Adrenal gland (tissue), 19 donors: Measurements from ENCODE around the gene NUP62. TPM values are rescaled to one million over a fixed set of nuclear protein-coding genes. Genes with fewer than 3 reads are reported as not detected.

Experiments
- DNase-seq, 7 donors: peaks; one replicate each; pipeline ENCODE4 v3.0.0-alpha.2; 2019 to 2020
- H3K27ac ChIP-seq, 5 donors: fragments of 200-600 bp; sonication (generic) in 4 of 5; 1 replicate in 3 of 5; 2 replicates in 2 of 5; pipeline versions ENCODE4 v1.5.1 to v1.8.0; 2016 to 2020; ENCODE audit warnings: mild to moderate bottlenecking in 1 of 5
- H3K27me3 ChIP-seq: fragments of 200-600 bp; 2 replicates; pipeline ENCODE4 v1.8.0; 2021
- H3K36me3 ChIP-seq, 2 donors: fragments of 200-600 bp; replicated peaks in 1 of 2; 1 replicate in 1 of 2; 2 replicates in 1 of 2; pipeline versions ENCODE4 v1.5.1 to v1.8.0; 2018 to 2022
- H3K4me1 ChIP-seq, 2 donors: fragments of 200-600 bp; replicated peaks in 1 of 2; 1 replicate in 1 of 2; 2 replicates in 1 of 2; pipeline versions ENCODE4 v1.5.1 to v1.8.0; 2018 to 2021
- H3K4me3 ChIP-seq, 4 donors: fragments of 200-600 bp; sonication (generic) in 3 of 4; one replicate each; pipeline ENCODE4 v1.5.1; 2016 to 2018
- H3K9me3 ChIP-seq, 3 donors: fragments of 200-600 bp; sonication (generic) in 1 of 3; replicated peaks in 1 of 3; 1 replicate in 2 of 3; 2 replicates in 1 of 3; pipeline versions ENCODE4 v1.5.1 to v1.8.0; 2016 to 2021
- CTCF ChIP-seq, 6 experiments: fragments of 450-650 bp in 4 of 6; fragments of 200-600 bp in 2 of 6; sonication (generic) in 1 of 6; IDR thresholded peaks; 1 replicate in 5 of 6; 2 replicates in 1 of 6; pipeline versions ENCODE4 v1.5.1 to v1.8.0; 2016 to 2021; ENCODE audit warnings: antibody characterized with exemption in 6 of 6, mild to moderate bottlenecking in 2 of 6, moderate library complexity in 1 of 6
- POLR2A ChIP-seq, 2 donors: fragments of 450-650 bp; IDR thresholded peaks; one replicate each; pipeline ENCODE4 v1.6.1; 2017; ENCODE audit warnings: antibody characterized with exemption in 2 of 2, mild to moderate bottlenecking in 2 of 2, moderate library complexity in 1 of 2
- WGBS, 4 donors: extraction: QIAGEN DNeasy Blood & Tissue Kit in 2 of 4; methylation state at CpG; one replicate each; pipeline versions ENCODE4 v1.1.5 to v1.1.7; 2013 to 2017; 5-methylcytosine and 5-hydroxymethylcytosine counted together
- intact Hi-C, 2 donors: fragments of 100-400 bp; cut with DNase I; formaldehyde crosslinking; loops; one replicate each; pipeline versions ENCODE4 v1.14.1 to v1.15.0; 2022 to 2023
- long read RNA-seq, 10 donors: library from polyadenylated mRNA in 3 of 10; unstranded in 2 of 10; stranded (forward) in 1 of 10; transcript quantifications; one replicate each; pipeline ENCODE4 v2.0.0 and lab custom pipeline, GENCODE V29; 2021 to 2026
- polyA plus RNA-seq, 3 donors: library from polyadenylated mRNA; stranded (reverse); fragments of 200-250 nt in 2 of 3; fragments of 350-450 nt in 1 of 3; fragmentation: Illumina TruSeq in 1 of 3; extraction: RNeasy Lipid Tissue Mini Kit (QIAGEN cat#74804) in 1 of 3; gene quantifications; one replicate each; pipeline ENCODE4 v1.2.3, GENCODE V29; 2013 to 2014
- total RNA-seq, 9 donors: library from RNA; depleted of rRNA in 4 of 9; stranded (reverse); fragments of >200 nt in 4 of 9; fragments of 120-200 nt in 1 of 9; fragmentation: NEBNext Ultra II Directional in 1 of 9; extraction: Animal tissue kit (Norgen Biotek cat#: 25700) in 1 of 9; gene quantifications; one replicate each; pipeline versions ENCODE4 v1.1.0 to v1.2.4, GENCODE V29; 2013 to 2023
- donor health status: healthy with polysubstance abuse.
- donor health status: Bipolar disorder and iron deficiency.
- donor health status: DM: yes; HTN: yes; CAD: no.
- donor health status: DM: no; HTN: no; CAD: no.
- donor health status: DM: no; HTN: no; CAD: no.
- donor health status: DM: yes; HTN: yes; CAD: no.

NUP62 gene
- total RNA-seq (10 to 100 TPM; 29.3 to 71.8 (median 55.9) TPM), polyA plus RNA-seq (10 to 100 TPM; 26.4 to 47.8 (median 31.9) TPM)
- long read RNA-seq, donor 1, partial matches to known transcripts, result 16 of 24 reads
- long read RNA-seq, donor 1, other reads (novel, unspliced or antisense), result 0 of 24 reads
- long read RNA-seq, donor 2, partial matches to known transcripts, result 0 of 9 reads
- long read RNA-seq, donor 2, other reads (novel, unspliced or antisense), result 0 of 9 reads
- long read RNA-seq, donor 3, partial matches to known transcripts, result 0 of 6 reads
- long read RNA-seq, donor 3, other reads (novel, unspliced or antisense), result 0 of 6 reads
- long read RNA-seq, donor 4, transcript NUP62-202 (2 exons, 3,479 nt), result minor isoform, 5 of 32 reads
- long read RNA-seq, donor 4, transcript NUP62-211 (3 exons, 2,053 nt), result major isoform, 6 of 32 reads
- long read RNA-seq, donor 4, transcript NUP62-201 (3 exons, 2,870 nt), result major isoform, 6 of 32 reads
- long read RNA-seq, donor 4, partial matches to known transcripts, result 0 of 32 reads
- long read RNA-seq, donor 4, other reads (novel, unspliced or antisense), result 14 of 32 reads
- long read RNA-seq, donor 5, transcript NUP62-201 (3 exons, 2,870 nt), result major isoform, 51 of 163 reads
- long read RNA-seq, donor 5, transcript NUP62-202 (2 exons, 3,479 nt), result minor isoform, 40 of 163 reads
- long read RNA-seq, donor 5, transcript NUP62-216 (3 exons, 562 nt), result minor isoform, 6 of 163 reads
- long read RNA-seq, donor 5, transcript NUP62-211 (3 exons, 2,053 nt), result minor isoform, 28 of 163 reads
- long read RNA-seq, donor 5, partial matches to known transcripts, result 0 of 163 reads
- long read RNA-seq, donor 5, other reads (novel, unspliced or antisense), result 33 of 163 reads
- long read RNA-seq, donor 6, partial matches to known transcripts, result 0 of 16 reads
- long read RNA-seq, donor 6, other reads (novel, unspliced or antisense), result 6 of 16 reads
- long read RNA-seq, donor 7, partial matches to known transcripts, result 0 of 6 reads
- long read RNA-seq, donor 7, other reads (novel, unspliced or antisense), result 0 of 6 reads
- long read RNA-seq, donor 8, partial matches to known transcripts, result 0 of 12 reads
- long read RNA-seq, donor 8, other reads (novel, unspliced or antisense), result 0 of 12 reads
- long read RNA-seq, donor 9, transcript NUP62-202 (2 exons, 3,479 nt), result major isoform, 5 of 10 reads
- long read RNA-seq, donor 9, partial matches to known transcripts, result 0 of 10 reads
- long read RNA-seq, donor 9, other reads (novel, unspliced or antisense), result 0 of 10 reads
- long read RNA-seq, donor 10, transcript NUP62-201 (3 exons, 2,870 nt), result major isoform, 6 of 16 reads
- long read RNA-seq, donor 10, transcript NUP62-202 (2 exons, 3,479 nt), result major isoform, 6 of 16 reads
- long read RNA-seq, donor 10, partial matches to known transcripts, result 0 of 16 reads
- long read RNA-seq, donor 10, other reads (novel, unspliced or antisense), result 0 of 16 reads

GRCh38 chr19:49929121-49929610, at the start of gene NUP62, which contains the start of gene ATF5:
Gene NUP62, minus strand, starts transcription at chr19:49929504. Its CDS starts 19,697 bp downstream, at chr19:49909807.
Gene ATF5, plus strand, starts transcription at chr19:49929205. Its CDS starts 1,646 bp downstream, at chr19:49930851.
- Histone ChIP-seq H3K36me3 (peaks cover 0 to 17% of the 10 kb centered on the region in 2 donors), H3K27me3 (no peaks in the 10 kb centered on the region), H3K27ac (peak within 1 kb of the TSS; percentile 95 to 98 (median 96)), H3K4me3 (peak within 1 kb of the TSS; percentile 86 to 98 (median 96)), H3K9me3 (no peaks in the 10 kb centered on the region), H3K4me1 (peaks cover 16 to 24% of the 10 kb centered on the region in 2 donors)
- WGBS, 4 donors, result 0 to 5% (median 1%) methylated on average over 4 to 48 of the region's 48 CpGs
- TF ChIP-seq CTCF (IDR thresholded peaks at IDR 0.05) (no peak), POLR2A (IDR thresholded peaks at IDR 0.05) (no peak)
- DNase-seq, result peak; percentile 88 to 94 (median 92)
- intact Hi-C loops, result no loop called here

- DNase-seq, result no peak
- Histone ChIP-seq H3K4me3 (no peak overlapping the region), H3K9me3 (no peaks in the 10 kb centered on the region), H3K36me3 (peaks cover 0 to 5% of the 10 kb centered on the region in 2 donors), H3K27ac (no peak overlapping the region), H3K27me3 (no peaks in the 10 kb centered on the region), H3K4me1 (peaks cover 0 to 14% of the 10 kb centered on the region in 2 donors)
- TF ChIP-seq POLR2A (IDR thresholded peaks at IDR 0.05), result no peak
- TF ChIP-seq CTCF (IDR thresholded peaks at IDR 0.05), result no peak
- 74 to 80% (median 76%) methylated on average over 11 of the region's 11 CpGs for WGBS, 4 donors
- intact Hi-C loops, result loop anchor here in 1 of 2 donors (2.0 kb wide), 1 partner anchor 42 kb away; no protein-coding TSS in a partner anchor
Measured at GRCh38 chr19:49978324-49978723, 49.0 kb upstream of the NUP62 start.

GRCh38 chr19:49977881-49978280, 48.6 kb upstream of the NUP62 start:
- 84 to 94% (median 91%) methylated on average over 4 to 18 of the region's 18 CpGs for WGBS, 4 donors
- H3K4me3 ChIP-seq, result no peak overlapping the region
- H3K36me3 ChIP-seq, result peaks cover 0 to 5% of the 10 kb centered on the region in 2 donors
- H3K9me3 ChIP-seq, result no peaks in the 10 kb centered on the region
- no peak overlapping the region for H3K27ac ChIP-seq
- TF ChIP-seq CTCF (IDR thresholded peaks at IDR 0.05) (no peak), POLR2A (IDR thresholded peaks at IDR 0.05) (no peak)
- H3K27me3 ChIP-seq, result no peaks in the 10 kb centered on the region
- intact Hi-C loops, result loop anchor here in 1 of 2 donors (2.0 kb wide), 1 partner anchor 41 kb away; no protein-coding TSS in a partner anchor
- H3K4me1 ChIP-seq, result peaks cover 0 to 11% of the 10 kb centered on the region in 2 donors
- no peak for DNase-seq
